GM23248 (cell line): ENCODE data around the gene SPG7. TPM values are rescaled to one million over a fixed set of nuclear protein-coding genes. Genes with fewer than 3 reads are reported as not detected.

ENCODE experiments used
- DNase-seq: peaks from one replicate; pipeline ENCODE4 v3.0.0-alpha.2; 2015
- H2AFZ ChIP-seq: fragments of 200-600 bp; sonication (generic); 2 replicates; pipeline ENCODE4 v1.6.1; 2016; ENCODE audit warnings: antibody characterized with exemption
- H3F3A ChIP-seq: fragments of 200-600 bp; sonication (generic); 2 replicates; pipeline ENCODE4 v1.6.1; 2016; ENCODE audit warnings: mild to moderate bottlenecking, antibody characterized with exemption, mixed run types; ENCODE audit not compliant: insufficient read depth
- H3K27ac ChIP-seq: fragments of 200-600 bp; sonication (generic); 2 replicates; pipeline ENCODE4 v1.5.1; 2016; ENCODE audit warnings: mild to moderate bottlenecking
- H3K27me3 ChIP-seq: fragments of 200-600 bp; sonication (generic); replicated peaks from 2 replicates; pipeline ENCODE4 v1.6.1; 2016; ENCODE audit warnings: mild to moderate bottlenecking; ENCODE audit not compliant: insufficient read depth
- H3K36me3 ChIP-seq: fragments of 200-600 bp; sonication (generic); 2 replicates; pipeline ENCODE4 v1.6.1; 2016; ENCODE audit warnings: low read depth, mild to moderate bottlenecking
- H3K4me1 ChIP-seq: fragments of 200-600 bp; sonication (generic); 2 replicates; pipeline ENCODE4 v1.6.1; 2016; ENCODE audit warnings: mild to moderate bottlenecking; ENCODE audit not compliant: insufficient read depth
- H3K4me2 ChIP-seq: fragments of 200-600 bp; sonication (generic); one replicate; pipeline ENCODE4 v1.6.1; 2016; ENCODE audit warnings: mild to moderate bottlenecking; ENCODE audit not compliant: unreplicated experiment
- H3K4me3 ChIP-seq: fragments of 200-600 bp; sonication (generic); 2 replicates; pipeline ENCODE4 v1.5.1; 2016; ENCODE audit warnings: mild to moderate bottlenecking
- H3K79me2 ChIP-seq: fragments of 200-600 bp; sonication (generic); 2 replicates; pipeline ENCODE4 v1.6.1; 2016; ENCODE audit warnings: mild to moderate bottlenecking; ENCODE audit not compliant: insufficient read depth
- H3K9ac ChIP-seq: fragments of 200-600 bp; sonication (generic); 2 replicates; pipeline ENCODE4 v1.6.1; 2016; ENCODE audit warnings: mild to moderate bottlenecking
- H3K9me2 ChIP-seq: fragments of 200-600 bp; sonication (generic); 2 replicates; pipeline ENCODE4 v1.6.1; 2016; ENCODE audit warnings: mixed run types, mild to moderate bottlenecking, moderate library complexity; ENCODE audit not compliant: insufficient read depth
- H3K9me3 ChIP-seq: fragments of 200-600 bp; sonication (generic); one replicate; pipeline ENCODE4 v1.6.1; 2017; ENCODE audit warnings: low read depth
- H4K20me1 ChIP-seq: fragments of 200-600 bp; sonication (generic); 2 replicates; pipeline ENCODE4 v1.6.0; 2016; ENCODE audit not compliant: insufficient read depth
- EZH2 ChIP-seq: fragments of 200-600 bp; sonication (generic); IDR thresholded peaks from 2 replicates; pipeline ENCODE4 v1.6.1; 2018; ENCODE audit warnings: antibody characterized with exemption, mild to moderate bottlenecking; ENCODE audit not compliant: insufficient read depth, poor library complexity, severe bottlenecking
- EZH2phosphoT487 ChIP-seq: fragments of 200-600 bp; sonication (generic); IDR thresholded peaks from 2 replicates; pipeline ENCODE4 v1.6.1; 2018; ENCODE audit warnings: antibody characterized with exemption, moderate library complexity, mild to moderate bottlenecking, low read depth; ENCODE audit not compliant: insufficient read depth
- WGBS, 2 experiments: methylation state at CpG; one replicate each; pipeline ENCODE4 v1.1.6; 2015 to 2017; ENCODE audit warnings: low lambda C conversion rate in 2 of 2, low coverage in 1 of 2; ENCODE audit errors: missing lambda C conversion rate in 2 of 2; 5-methylcytosine and 5-hydroxymethylcytosine counted together
- in situ Hi-C: fragments of 300-500 bp; cut with MboI; formaldehyde crosslinking; loops from 2 replicates; pipeline ENCODE4 v1.15.0; 2020
- polyA plus RNA-seq: library from polyadenylated mRNA; unstranded; fragments of >200 nt; fragmentation: Nextera tagmentation; extraction: Ambion mirVana; gene quantifications from 2 replicates; pipeline ENCODE4 v1.2.1, GENCODE V29; 2016
- total RNA-seq: library from RNA; depleted of rRNA; stranded (reverse); fragments of >200 nt; shearing (Covaris generic); gene quantifications from 2 replicates; pipeline ENCODE4 v1.2.3, GENCODE V29; 2014

SPG7 gene
- total and polyA plus RNA-seq, 2 experiments from 2014 or later: 53.9 to 155 TPM

- no peak overlapping the region for H3K27ac ChIP-seq
- no peaks in the 10 kb centered on the region for H3K27me3 ChIP-seq
- no peaks in the 10 kb centered on the region for H3K9me2 ChIP-seq
- H3K79me2 ChIP-seq: no peaks in the 10 kb centered on the region
- H3K36me3 ChIP-seq: peaks cover 5% of the 10 kb centered on the region; the same call in 1 of the 2 replicates
- no peaks in the 10 kb centered on the region for H4K20me1 ChIP-seq
- no peaks in the 10 kb centered on the region for H3K9me3 ChIP-seq
- H3F3A ChIP-seq: peaks cover 6% of the 10 kb centered on the region
- DNase-seq: no peak
- WGBS, 2 experiments: 97 to 99% methylated on average over 11 to 12 of the region's 12 CpGs
- no peak overlapping the region for H3K4me2 ChIP-seq
- no peak for TF ChIP-seq EZH2
- H3K9ac ChIP-seq: no peak overlapping the region
- H3K4me3 ChIP-seq: no peak overlapping the region
- no peak overlapping the region for H2AFZ ChIP-seq
- H3K4me1 ChIP-seq: peaks cover 7% of the 10 kb centered on the region
- in situ Hi-C loops: no loop called here
These were observed 46.1 kb downstream of the SPG7 start for GRCh38 chr16:89554343-89554742.

GRCh38 chr16:89555265-89555664 lies 47.1 kb downstream of the SPG7 start:
- no peak for DNase-seq
- H2AFZ ChIP-seq: no peak overlapping the region
- no peak for TF ChIP-seq EZH2
- TF ChIP-seq EZH2phosphoT487: no peak
- peaks cover 5% of the 10 kb centered on the region; the same call in 1 of the 2 replicates for H3K36me3 ChIP-seq
- H3K4me2 ChIP-seq: no peak overlapping the region
- no peaks in the 10 kb centered on the region for H4K20me1 ChIP-seq
- H3K27ac ChIP-seq: no peak overlapping the region
- no peak overlapping the region for H3K4me3 ChIP-seq
- H3K9me3 ChIP-seq: no peaks in the 10 kb centered on the region
- no peaks in the 10 kb centered on the region for H3K9me2 ChIP-seq
- no peaks in the 10 kb centered on the region for H3K27me3 ChIP-seq
- in situ Hi-C loops: no loop called here
- 98 to 99% methylated on average over 15 to 16 of the region's 16 CpGs for WGBS, 2 experiments
- H3F3A ChIP-seq: peaks cover 11% of the 10 kb centered on the region
- peaks cover 12% of the 10 kb centered on the region for H3K4me1 ChIP-seq
- H3K9ac ChIP-seq: no peak overlapping the region
- H3K79me2 ChIP-seq: no peaks in the 10 kb centered on the region

GRCh38 chr16:89555780-89556179 lies 47.6 kb downstream of the SPG7 start:
- no peaks in the 10 kb centered on the region for H3K27me3 ChIP-seq
- TF ChIP-seq EZH2: no peak
- H3K9ac ChIP-seq: no peak overlapping the region
- in situ Hi-C loops: no loop called here
- DNase-seq: no peak
- no peaks in the 10 kb centered on the region for H4K20me1 ChIP-seq
- no peak overlapping the region for H3K4me2 ChIP-seq
- no peak overlapping the region for H2AFZ ChIP-seq
- no peak overlapping the region for H3K4me3 ChIP-seq
- H3K36me3 ChIP-seq: peaks cover 5% of the 10 kb centered on the region; the same call in 1 of the 2 replicates
- peaks cover 11% of the 10 kb centered on the region for H3F3A ChIP-seq
- no peaks in the 10 kb centered on the region for H3K9me2 ChIP-seq
- H3K79me2 ChIP-seq: peaks cover 3% of the 10 kb centered on the region
- H3K9me3 ChIP-seq: no peaks in the 10 kb centered on the region
- WGBS, 2 experiments: 78 to 81% methylated on average over 11 to 13 of the region's 13 CpGs
- H3K4me1 ChIP-seq: peaks cover 12% of the 10 kb centered on the region
- no peak overlapping the region for H3K27ac ChIP-seq

GRCh38 chr16:89556750-89557689 lies 48.8 kb downstream of the SPG7 start:
- Histone ChIP-seq H3K27ac (no peak overlapping the region), H3K27me3 (no peaks in the 10 kb centered on the region), H3K9me3 (no peaks in the 10 kb centered on the region), H3F3A (peaks cover 19% of the 10 kb centered on the region), H3K4me2 (no peak overlapping the region), H4K20me1 (peaks cover 7% of the 10 kb centered on the region), H3K4me3 (no peak overlapping the region), H3K36me3 (peaks cover 13% of the 10 kb centered on the region), H3K9ac (no peak overlapping the region), H3K9me2 (no peaks in the 10 kb centered on the region), H3K79me2 (peaks cover 15% of the 10 kb centered on the region), H2AFZ (no peak overlapping the region), H3K4me1 (peaks cover 17% of the 10 kb centered on the region)
- DNase-seq: peak; percentile 85
- TF ChIP-seq EZH2phosphoT487: no peak
- TF ChIP-seq EZH2: no peak
- in situ Hi-C loops: no loop called here
- WGBS, 2 experiments: 67% methylated on average over 34 of the region's 34 CpGs
